GM12874 (cell line): ENCODE results near the gene PERCC1.

Experiments used
- TF ChIP-seq, protein P1 (sequence below): IDR thresholded peaks from 2 replicates; pipeline ENCODE4 v1.5.1; 2011; ENCODE audit warnings: low read depth, mild to moderate bottlenecking, control low read depth, low read length, moderate library complexity; ENCODE audit not compliant: insufficient read depth

The PERCC1 gene

DNA sequence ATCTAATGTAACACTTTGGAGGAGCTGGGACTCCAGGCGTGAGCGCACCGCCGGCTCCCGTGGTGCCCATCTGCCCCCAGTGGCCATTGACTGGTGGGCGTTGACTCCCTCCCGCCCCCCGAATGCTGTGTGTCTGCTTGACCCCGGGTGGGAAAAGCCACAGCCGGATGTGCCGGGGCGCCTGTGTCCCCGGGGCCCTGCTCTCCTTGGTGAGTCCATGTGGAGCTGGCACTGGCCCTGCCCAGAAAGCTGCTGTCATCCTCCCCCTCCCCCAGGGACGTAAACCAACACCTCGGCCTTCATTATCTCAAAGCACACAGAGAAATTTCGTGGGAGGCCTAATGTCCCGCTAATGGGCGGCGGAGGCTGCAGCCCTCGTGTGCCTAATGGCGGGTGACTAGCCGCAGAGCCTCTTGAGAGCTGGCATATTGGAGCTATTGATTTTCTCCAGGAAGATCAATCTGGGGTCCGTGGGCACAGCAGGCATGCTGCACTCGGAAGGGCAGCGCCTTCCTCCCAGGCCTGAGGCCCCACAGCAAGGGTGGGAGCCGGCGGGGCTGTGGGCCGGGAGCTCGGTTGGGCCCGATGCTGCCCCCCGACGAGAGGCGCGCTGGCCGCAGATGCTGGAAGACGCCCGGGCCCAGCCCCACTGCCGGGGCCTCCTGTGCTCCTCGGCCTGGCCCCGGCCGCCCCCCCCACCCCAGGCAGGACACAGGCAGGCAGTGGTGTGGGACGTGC lies 4.0 kb upstream of the PERCC1 start:
- TF ChIP-seq, protein P1, sequence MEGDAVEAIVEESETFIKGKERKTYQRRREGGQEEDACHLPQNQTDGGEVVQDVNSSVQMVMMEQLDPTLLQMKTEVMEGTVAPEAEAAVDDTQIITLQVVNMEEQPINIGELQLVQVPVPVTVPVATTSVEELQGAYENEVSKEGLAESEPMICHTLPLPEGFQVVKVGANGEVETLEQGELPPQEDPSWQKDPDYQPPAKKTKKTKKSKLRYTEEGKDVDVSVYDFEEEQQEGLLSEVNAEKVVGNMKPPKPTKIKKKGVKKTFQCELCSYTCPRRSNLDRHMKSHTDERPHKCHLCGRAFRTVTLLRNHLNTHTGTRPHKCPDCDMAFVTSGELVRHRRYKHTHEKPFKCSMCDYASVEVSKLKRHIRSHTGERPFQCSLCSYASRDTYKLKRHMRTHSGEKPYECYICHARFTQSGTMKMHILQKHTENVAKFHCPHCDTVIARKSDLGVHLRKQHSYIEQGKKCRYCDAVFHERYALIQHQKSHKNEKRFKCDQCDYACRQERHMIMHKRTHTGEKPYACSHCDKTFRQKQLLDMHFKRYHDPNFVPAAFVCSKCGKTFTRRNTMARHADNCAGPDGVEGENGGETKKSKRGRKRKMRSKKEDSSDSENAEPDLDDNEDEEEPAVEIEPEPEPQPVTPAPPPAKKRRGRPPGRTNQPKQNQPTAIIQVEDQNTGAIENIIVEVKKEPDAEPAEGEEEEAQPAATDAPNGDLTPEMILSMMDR = no peak

DNA sequence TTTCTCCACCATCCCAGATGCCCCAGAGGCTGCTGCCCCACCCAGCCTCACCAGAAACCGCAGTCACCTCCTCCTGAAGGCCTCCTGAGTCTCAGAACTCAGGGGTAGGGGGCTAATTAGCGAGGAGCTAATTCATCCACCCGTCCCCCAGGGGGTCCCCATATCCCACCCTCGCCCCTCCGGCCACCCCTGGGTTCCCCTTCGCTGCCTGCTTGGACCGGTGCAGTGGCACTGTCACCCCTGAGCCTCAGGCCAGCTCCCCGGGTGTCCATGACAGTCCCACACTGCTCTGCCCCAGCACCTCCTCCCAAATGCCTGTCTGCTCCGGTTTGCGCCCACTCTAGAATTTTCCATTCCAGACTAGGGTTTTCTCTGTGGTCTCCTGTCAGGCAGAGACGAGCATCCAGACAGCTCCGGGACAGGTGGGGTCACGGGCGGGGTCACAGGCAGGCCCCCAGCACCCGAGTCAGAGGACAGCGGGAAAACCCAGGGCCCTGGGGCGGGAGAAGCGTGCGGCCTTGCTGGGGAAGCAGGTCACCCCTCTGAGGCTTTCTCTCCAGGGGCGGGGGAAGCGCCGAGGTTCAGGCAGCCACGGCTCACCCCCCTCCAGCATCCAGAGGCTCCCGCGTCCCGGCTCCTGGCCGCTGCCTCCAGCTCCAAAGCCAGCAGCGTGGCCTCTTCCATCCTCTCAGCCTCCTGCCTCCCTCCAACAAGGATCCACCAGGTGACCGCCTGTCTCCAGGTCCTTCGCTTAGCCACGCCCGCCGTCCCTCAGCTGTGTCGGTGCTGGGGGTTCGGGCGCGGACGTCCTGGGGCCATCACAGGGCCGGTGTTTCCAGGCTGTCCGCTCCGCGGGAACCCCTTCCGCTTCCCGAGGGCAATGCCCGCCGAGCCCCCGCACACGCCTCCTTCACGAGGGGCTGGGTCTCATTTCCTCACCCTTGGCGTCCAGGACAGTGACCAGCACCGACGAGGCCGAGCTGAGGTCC lies 3.1 kb upstream of the PERCC1 start:
- TF ChIP-seq, protein P1 = no peak

DNA sequence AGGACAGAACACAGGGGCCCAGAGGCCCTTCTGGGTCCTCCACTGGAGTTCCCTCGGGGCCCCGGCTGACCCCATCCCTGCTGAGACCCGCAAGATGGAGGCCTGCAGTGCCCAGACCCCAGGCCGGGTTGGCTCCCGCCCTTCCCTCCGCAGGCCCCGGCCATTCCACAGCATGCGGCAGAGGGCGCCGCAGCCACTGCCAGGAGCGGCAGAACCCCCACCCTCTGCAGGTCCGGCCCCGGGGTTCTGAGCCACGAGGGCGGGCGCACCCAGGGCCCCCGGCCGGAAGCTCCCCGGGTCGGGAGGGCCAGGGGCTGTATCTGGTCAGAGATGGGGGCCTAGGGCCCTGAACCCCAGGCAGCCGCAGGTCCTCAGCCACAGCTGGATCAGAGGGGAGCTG lies 2.4 kb upstream of the PERCC1 start:
- TF ChIP-seq, protein P1 = peak; percentile 50

DNA sequence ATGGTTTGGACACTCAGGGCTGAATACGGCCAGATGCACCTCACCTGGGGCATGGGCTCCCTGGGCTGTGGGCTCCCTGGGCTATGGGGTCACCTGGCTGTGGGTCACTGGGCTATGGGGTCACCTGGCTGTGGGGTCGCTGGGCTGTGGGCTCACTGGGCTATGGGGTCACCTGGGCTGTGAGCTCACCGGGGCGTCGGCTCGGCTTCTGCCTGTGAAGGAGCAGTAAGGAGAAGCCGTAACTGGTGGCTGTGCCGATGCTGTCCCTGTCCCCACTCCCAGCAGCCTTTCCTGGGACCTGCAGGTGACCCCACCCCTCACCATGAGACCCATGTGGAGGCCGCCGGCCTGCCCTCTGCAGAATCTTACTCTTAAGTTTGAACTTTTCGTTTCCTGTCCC lies 1.9 kb upstream of the PERCC1 start:
- TF ChIP-seq, protein P1 = no peak

DNA sequence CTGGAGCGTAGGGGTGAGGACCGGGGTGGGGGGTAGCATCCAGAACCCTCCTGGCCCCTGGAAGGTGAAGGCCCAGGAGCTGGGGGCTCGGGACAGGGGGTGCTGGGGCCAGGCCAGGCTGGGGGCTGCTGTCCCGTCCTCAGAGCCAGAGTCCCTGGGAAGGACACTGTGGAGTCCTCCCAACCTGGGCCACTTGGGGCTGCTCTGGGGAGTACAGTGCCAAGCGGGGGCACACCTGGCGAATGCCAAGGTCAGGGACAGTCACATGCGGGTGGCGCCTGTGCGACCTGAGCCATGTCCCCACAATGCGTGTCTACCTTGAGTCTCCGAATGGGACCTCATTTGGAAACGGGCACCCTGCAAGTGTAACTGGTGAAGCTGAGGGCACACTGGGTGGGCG lies 1.2 kb upstream of the PERCC1 start:
- TF ChIP-seq, protein P1 = no peak

DNA sequence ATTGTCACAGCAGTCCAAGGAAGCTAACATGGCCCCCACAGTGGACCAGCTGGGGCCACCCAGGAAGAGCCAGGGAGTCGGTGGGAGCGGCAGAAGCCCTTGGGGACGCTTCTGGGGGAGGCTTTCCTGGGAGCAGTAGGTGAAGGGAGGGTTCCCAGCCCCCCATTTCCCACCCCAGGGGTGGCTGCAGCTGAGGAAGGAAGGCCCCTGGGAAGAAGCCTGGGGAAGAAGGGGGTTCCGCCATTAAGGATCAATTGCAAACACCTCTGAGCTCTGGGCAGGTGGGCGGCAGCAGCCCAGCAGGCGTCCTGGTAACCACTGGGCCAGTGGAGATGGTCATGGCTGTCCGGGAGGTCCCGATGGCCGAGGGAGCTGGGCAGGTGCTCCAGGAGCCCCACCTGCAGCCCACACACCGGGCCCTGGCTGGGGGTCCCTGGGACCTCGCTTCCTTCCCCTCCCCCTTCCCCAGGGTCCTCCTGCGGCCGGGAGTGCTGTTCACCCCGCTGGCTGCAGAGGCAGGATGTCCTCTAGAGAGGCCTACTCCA lies 592 bp upstream of the PERCC1 start:
- TF ChIP-seq, protein P1 = no peak

DNA sequence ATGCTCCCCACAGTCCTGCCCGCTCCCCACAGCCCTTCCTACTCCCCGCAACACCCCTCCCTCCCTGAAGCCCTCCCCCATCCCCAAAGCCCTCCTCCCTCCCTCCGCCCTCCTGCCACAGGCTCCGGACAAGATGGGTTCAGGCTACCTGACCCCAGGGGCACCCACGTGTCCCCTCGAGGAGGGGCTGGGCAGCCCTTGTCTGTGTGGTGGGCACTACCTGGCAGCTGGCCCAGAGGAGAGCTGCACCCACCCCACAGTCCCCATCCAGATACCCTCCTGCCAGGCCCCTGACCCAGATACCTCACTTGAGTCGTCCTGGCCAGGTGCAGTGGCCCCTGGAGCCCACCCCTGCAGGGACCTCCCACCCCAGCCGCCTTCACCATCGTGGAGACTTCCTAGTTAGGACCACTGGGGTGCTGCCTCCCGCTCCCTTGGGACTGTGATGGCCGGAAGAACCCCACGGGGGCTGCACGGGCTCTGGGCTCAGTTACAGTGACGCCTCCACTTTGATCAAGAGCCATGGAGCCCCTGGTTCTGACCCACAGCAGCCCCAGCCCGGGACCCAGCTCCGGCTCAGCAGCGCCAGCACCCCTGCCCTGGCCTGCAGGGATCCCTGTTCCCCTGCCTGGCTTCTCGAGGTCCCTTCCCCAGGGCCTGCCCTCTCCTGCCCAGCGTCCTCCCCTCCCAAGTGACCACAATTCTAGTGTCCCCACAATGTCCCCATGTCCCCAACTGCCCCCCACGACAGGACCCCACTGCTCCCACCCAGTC lies 806 bp downstream of the PERCC1 start:
- TF ChIP-seq, protein P1 = no peak
